GM12874 (cell line): ENCODE results near the gene METTL25.

Source experiments
- CTCF ChIP-seq: IDR thresholded peaks from 2 replicates; pipeline ENCODE4 v1.5.1; 2011; ENCODE audit warnings: low read depth, mild to moderate bottlenecking, control low read depth, low read length, moderate library complexity; ENCODE audit not compliant: insufficient read depth

METTL25 gene

GRCh38 chr12:82408844-82409243, 50.5 kb downstream of the METTL25 start:
- TF ChIP-seq CTCF: no peak

- no peak for TF ChIP-seq CTCF
Observed at GRCh38 chr12:82411546-82412230, 53.4 kb downstream of the METTL25 start.

- TF ChIP-seq CTCF: no peak
Observed at GRCh38 chr12:82412246-82412645, 53.9 kb downstream of the METTL25 start.

GRCh38 chr12:82414044-82414443, 55.7 kb downstream of the METTL25 start:
- TF ChIP-seq CTCF: no peak

GRCh38 chr12:82414926-82415325, 56.6 kb downstream of the METTL25 start:
- TF ChIP-seq CTCF: no peak

GRCh38 chr12:82415402-82415801, 57.1 kb downstream of the METTL25 start:
- TF ChIP-seq CTCF: no peak

GRCh38 chr12:82425241-82425640, 66.9 kb downstream of the METTL25 start:
- no peak for TF ChIP-seq CTCF
